CD14-positive monocyte (primary cell): Measurements from ENCODE around the gene GREB1. TPM values are rescaled to one million over a fixed set of nuclear protein-coding genes. Genes with fewer than 3 reads are reported as not detected.

Experiments used
- DNase-seq, 3 donors: peaks; one replicate each; pipeline ENCODE4 v3.0.0-alpha.2; 2011 to 2022
- H2AFZ ChIP-seq: 2 replicates; pipeline ENCODE4 v1.6.0; 2012; ENCODE audit warnings: mild to moderate bottlenecking, low read depth, low read length, inconsistent platforms; ENCODE audit not compliant: insufficient read depth, poor library complexity, severe bottlenecking
- H3K27ac ChIP-seq, 2 donors: 1 replicate in 1 of 2; 2 replicates in 1 of 2; pipeline ENCODE4 v1.5.1; 2012 to 2013; ENCODE audit warnings: low read length in 2 of 2, control low read depth in 1 of 2, inconsistent platforms in 1 of 2, low read depth in 1 of 2, mild to moderate bottlenecking in 1 of 2
- H3K27me3 ChIP-seq, 2 donors: one replicate each; pipeline versions ENCODE4 v1.6.0 to v1.6.1; 2011 to 2013; ENCODE audit warnings: low read length in 2 of 2; ENCODE audit not compliant: control insufficient read depth in 2 of 2, insufficient read depth in 2 of 2
- H3K36me3 ChIP-seq, 2 donors: replicated peaks in 1 of 2; 1 replicate in 1 of 2; 2 replicates in 1 of 2; pipeline versions ENCODE4 v1.5.1 to v1.6.1; 2012 to 2013; ENCODE audit warnings: low read length in 2 of 2, control low read depth in 1 of 2, inconsistent platforms in 1 of 2, mild to moderate bottlenecking in 1 of 2; ENCODE audit not compliant: insufficient read depth in 2 of 2, control insufficient read depth in 1 of 2
- H3K4me1 ChIP-seq, 2 donors: 1 replicate in 1 of 2; 2 replicates in 1 of 2; pipeline versions ENCODE4 v1.5.1 to v1.6.1; 2012 to 2013; ENCODE audit warnings: low read length in 2 of 2, control low read depth in 1 of 2, inconsistent platforms in 1 of 2, mild to moderate bottlenecking in 1 of 2, moderate library complexity in 1 of 2; ENCODE audit not compliant: insufficient read depth in 2 of 2, control insufficient read depth in 1 of 2
- H3K4me2 ChIP-seq: replicated peaks from 2 replicates; pipeline ENCODE3; 2012; ENCODE audit warnings: low read length, moderate library complexity, mild to moderate bottlenecking; ENCODE audit not compliant: poor library complexity, severe bottlenecking; ENCODE audit errors: extremely low read depth
- H3K4me3 ChIP-seq, 3 experiments: fragments of 200-600 bp in 1 of 3; sonication (generic) in 1 of 3; replicated peaks in 1 of 3; 1 replicate in 2 of 3; 2 replicates in 1 of 3; pipeline ENCODE4 v1.5.1; 2011 to 2013; ENCODE audit warnings: low read length in 3 of 3, mild to moderate bottlenecking in 3 of 3, control low read depth in 2 of 3, low read depth in 2 of 3, inconsistent platforms in 1 of 3, moderate library complexity in 1 of 3
- H3K79me2 ChIP-seq: 2 replicates; pipeline ENCODE4 v1.6.0; 2012; ENCODE audit warnings: mild to moderate bottlenecking, control low read depth, inconsistent platforms, low read length, moderate library complexity; ENCODE audit not compliant: insufficient read depth
- H3K9ac ChIP-seq: 2 replicates; pipeline ENCODE4 v1.6.0; 2017; ENCODE audit warnings: low read length, mild to moderate bottlenecking; ENCODE audit not compliant: insufficient read depth, poor library complexity, severe bottlenecking
- H3K9me3 ChIP-seq, 2 donors: replicated peaks in 1 of 2; 1 replicate in 1 of 2; 2 replicates in 1 of 2; pipeline versions ENCODE4 v1.5.1 to v1.6.1; 2012 to 2013; ENCODE audit warnings: low read length in 2 of 2, control low read depth in 1 of 2; ENCODE audit not compliant: control insufficient read depth in 1 of 2, insufficient read depth in 1 of 2
- H4K20me1 ChIP-seq: 2 replicates; pipeline ENCODE4 v1.6.0; 2012; ENCODE audit warnings: mild to moderate bottlenecking, low read length, control low read depth, moderate library complexity; ENCODE audit not compliant: insufficient read depth
- H3K27ac Mint-ChIP-seq, 7 donors: one replicate each; pipeline ENCODE4 v1.8.0; 2020; ENCODE audit warnings: mild to moderate bottlenecking in 7 of 7, mixed read lengths in 7 of 7, moderate library complexity in 6 of 7, inconsistent platforms in 2 of 7
- H3K27me3 Mint-ChIP-seq, 3 donors: one replicate each; pipeline ENCODE4 v1.8.0; 2021 to 2022; ENCODE audit warnings: low read depth in 3 of 3, mild to moderate bottlenecking in 3 of 3, mixed read lengths in 3 of 3, moderate library complexity in 3 of 3, inconsistent platforms in 1 of 3
- H3K36me3 Mint-ChIP-seq, 2 donors: one replicate each; pipeline ENCODE4 v1.8.0; 2020; ENCODE audit warnings: mixed read lengths in 2 of 2, inconsistent platforms in 1 of 2, mild to moderate bottlenecking in 1 of 2
- H3K4me1 Mint-ChIP-seq: one replicate; pipeline ENCODE4 v1.8.0; 2020; ENCODE audit warnings: mild to moderate bottlenecking, mixed read lengths
- H3K4me3 Mint-ChIP-seq, 2 donors: one replicate each; pipeline ENCODE4 v1.8.0; 2020; ENCODE audit warnings: mild to moderate bottlenecking in 2 of 2, mixed read lengths in 2 of 2, moderate library complexity in 1 of 2
- H3K9me3 Mint-ChIP-seq, 7 donors: one replicate each; pipeline ENCODE4 v1.8.0; 2020 to 2022; ENCODE audit warnings: mixed read lengths in 7 of 7, mild to moderate bottlenecking in 6 of 7, moderate library complexity in 6 of 7, inconsistent platforms in 2 of 7
- CTCF ChIP-seq: fragments of 200-600 bp; IDR thresholded peaks from one replicate; pipeline ENCODE4 v1.8.0; 2022; ENCODE audit warnings: antibody characterized with exemption, mild to moderate bottlenecking
- WGBS: methylation state at CpG from one replicate; pipeline ENCODE4 v1.1.5; 2013; ENCODE audit warnings: missing lambda C conversion rate; ENCODE audit not compliant: insufficient coverage; 5-methylcytosine and 5-hydroxymethylcytosine counted together
- intact Hi-C, 2 donors: fragments of 100-400 bp; cut with micrococcal nuclease; formaldehyde crosslinking; loops; one replicate each; pipeline versions ENCODE4 v1.15.0 to v1.15.1; 2023
- polyA plus RNA-seq, 3 donors: library from polyadenylated mRNA; depleted of rRNA in 1 of 3; unstranded in 2 of 3; stranded (reverse) in 1 of 3; fragments of 300-500 nt in 2 of 3; fragments of >200 nt in 1 of 3; fragmentation: Illumina TruSeq in 2 of 3; gene quantifications; 1 replicate in 2 of 3; 2 replicates in 1 of 3; pipeline ENCODE4 v1.2.3, GENCODE V29; 2012 to 2021

The GREB1 gene
- polyA plus RNA-seq, 3 donors, result not detected

- TF ChIP-seq CTCF, result no peak
- Histone ChIP-seq H3K9me3 (peaks cover 0 to 6% of the 10 kb centered on the region in 2 donors), H3K4me1 (no peaks in the 10 kb centered on the region), H3K4me2 (no peak overlapping the region), H3K36me3 (no peaks in the 10 kb centered on the region), H3K9ac (no peak overlapping the region), H4K20me1 (no peaks in the 10 kb centered on the region), H3K79me2 (no peaks in the 10 kb centered on the region), H3K27me3 (peaks cover 0 to 6% of the 10 kb centered on the region in 2 donors), H2AFZ (no peak overlapping the region), H3K27ac (no peak overlapping the region), H3K4me3 (no peak overlapping the region)
- intact Hi-C loops, result no loop called here
- Mint-ChIP-seq H3K27me3 (peaks cover 2 to 7% (median 7%) of the 10 kb centered on the region in 3 donors), H3K9me3 (peaks cover 2 to 6% (median 5%) of the 10 kb centered on the region in 7 donors), H3K36me3 (no peaks in the 10 kb centered on the region), H3K4me1 (no peaks in the 10 kb centered on the region), H3K4me3 (no peak overlapping the region), H3K27ac (no peak overlapping the region)
- DNase-seq, result no peak
- 90% methylated on average over 11 of the region's 11 CpGs for WGBS
These were observed 123.8 kb downstream of the GREB1 start for GRCh38 chr2:11657646-11658045.

GRCh38 chr2:11658208-11659114, 124.6 kb downstream of the GREB1 start:
- 90% methylated on average over 16 of the region's 19 CpGs for WGBS
- Mint-ChIP-seq H3K36me3 (no peaks in the 10 kb centered on the region), H3K4me1 (no peaks in the 10 kb centered on the region), H3K4me3 (no peak overlapping the region), H3K9me3 (peaks cover 6 to 12% (median 9%) of the 10 kb centered on the region in 7 donors), H3K27me3 (peaks cover 5 to 7% (median 6%) of the 10 kb centered on the region in 3 donors), H3K27ac (no peak overlapping the region)
- H3K4me3 ChIP-seq, result no peak overlapping the region
- no peak overlapping the region for H3K9ac ChIP-seq
- H2AFZ ChIP-seq, result no peak overlapping the region
- DNase-seq, result no peak
- no peaks in the 10 kb centered on the region for H3K79me2 ChIP-seq
- H3K4me1 ChIP-seq, result no peaks in the 10 kb centered on the region
- intact Hi-C loops, result no loop called here
- no peaks in the 10 kb centered on the region for H3K36me3 ChIP-seq
- H3K9me3 ChIP-seq, result peaks cover 0 to 8% of the 10 kb centered on the region in 2 donors
- no peak overlapping the region for H3K27ac ChIP-seq
- H4K20me1 ChIP-seq, result no peaks in the 10 kb centered on the region
- no peak for TF ChIP-seq CTCF
- peaks cover 0 to 6% of the 10 kb centered on the region in 2 donors for H3K27me3 ChIP-seq
- H3K4me2 ChIP-seq, result no peak overlapping the region
